ENCODE measurements around the gene GDF3.

Gene GDF3

GRCh38 chr12:7666595-7666994, 29.0 kb downstream of the GDF3 start:
- DNase-seq = no peak

DNA sequence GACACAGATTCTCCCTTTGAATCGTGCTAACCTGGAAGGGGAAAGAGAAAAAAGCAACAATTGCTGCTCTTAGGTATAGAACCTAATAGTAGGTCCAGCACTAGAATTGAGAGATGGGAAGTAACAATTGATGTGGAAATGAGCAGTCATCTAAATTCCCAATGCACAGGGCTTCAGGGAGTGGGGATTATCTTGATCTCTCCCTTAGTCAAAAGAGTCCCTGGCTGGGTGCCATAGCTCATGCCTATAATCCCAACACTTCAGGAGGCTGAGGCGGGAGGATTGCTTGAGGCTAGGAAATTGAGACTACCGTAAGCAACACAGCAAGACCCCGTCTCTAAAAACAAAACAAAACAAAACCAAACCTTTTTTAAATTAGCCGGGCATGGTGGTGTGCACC, 33.8 kb downstream of the GDF3 start:
- no peak for DNase-seq

GRCh38 chr12:7656121-7656520, 39.5 kb downstream of the GDF3 start:
- DNase-seq = no peak

GRCh38 chr12:7650091-7650490, 45.5 kb downstream of the GDF3 start:
- no peak for DNase-seq

- no peak for DNase-seq
Measured at GRCh38 chr12:7647071-7647470, 48.5 kb downstream of the GDF3 start.

- DNase-seq = no peak
Measured at GRCh38 chr12:7646178-7646475, 49.4 kb downstream of the GDF3 start.

DNA sequence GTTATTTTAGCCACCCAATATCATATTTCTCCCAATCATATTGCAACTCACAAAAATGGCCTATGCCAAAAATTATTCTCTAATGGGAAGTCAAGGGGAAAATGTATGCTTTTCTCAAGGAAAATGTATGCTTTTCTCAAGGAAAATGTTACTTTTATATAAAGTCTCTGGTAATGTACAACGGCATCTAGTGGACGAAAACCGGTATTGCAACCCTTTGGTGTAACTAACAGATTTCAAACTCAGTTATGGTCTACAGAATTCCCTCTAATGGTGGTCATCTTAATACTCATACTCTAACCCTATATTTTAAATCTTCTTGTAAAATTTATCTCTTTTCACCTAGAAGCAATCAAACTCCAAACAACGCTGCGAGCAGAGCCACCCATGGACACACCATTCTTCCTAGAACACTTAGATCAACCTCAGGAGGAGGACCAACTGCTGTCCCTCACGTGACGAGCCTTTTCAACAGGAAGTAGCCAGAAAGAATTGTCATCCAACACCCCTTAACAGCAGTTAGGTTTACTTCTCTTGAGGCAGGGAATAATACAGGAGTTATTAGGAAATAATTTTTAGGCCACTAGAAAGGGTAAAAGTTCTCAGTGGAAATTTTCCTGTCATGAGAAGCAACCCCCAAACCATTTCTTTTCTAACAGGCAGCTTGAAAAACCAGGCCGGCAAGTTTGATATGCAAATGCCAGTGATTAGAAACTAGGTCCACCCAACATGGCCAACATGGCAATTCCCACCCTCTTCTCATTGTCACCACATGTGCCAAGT, 50.0 kb downstream of the GDF3 start:
- DNase-seq = peak in 1 of 2 donors; percentile 56

DNA sequence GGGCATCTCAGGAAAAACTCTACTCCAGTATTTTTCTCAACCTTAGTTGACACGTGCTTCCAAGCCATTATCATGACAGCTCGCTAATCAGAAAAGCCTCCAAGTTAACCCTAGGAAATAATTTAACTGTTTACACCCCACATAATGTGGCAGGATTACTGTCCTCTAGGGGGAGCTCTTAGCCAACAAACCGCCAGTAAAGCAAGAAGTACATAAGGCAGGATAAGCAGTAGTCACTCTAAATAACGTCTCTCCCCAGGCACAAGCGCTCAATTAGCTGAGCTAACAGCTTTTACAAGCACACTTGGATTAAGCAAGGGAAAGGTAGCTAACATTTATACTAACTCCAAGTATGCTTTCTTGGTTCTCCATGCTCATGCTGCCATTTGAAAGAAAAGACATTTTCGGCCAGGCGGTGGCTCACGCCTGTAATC, 52.7 kb downstream of the GDF3 start:
- DNase-seq = peak; percentile 7 to 47

GRCh38 chr12:7642287-7642686, 53.3 kb downstream of the GDF3 start:
- DNase-seq = no peak

DNA sequence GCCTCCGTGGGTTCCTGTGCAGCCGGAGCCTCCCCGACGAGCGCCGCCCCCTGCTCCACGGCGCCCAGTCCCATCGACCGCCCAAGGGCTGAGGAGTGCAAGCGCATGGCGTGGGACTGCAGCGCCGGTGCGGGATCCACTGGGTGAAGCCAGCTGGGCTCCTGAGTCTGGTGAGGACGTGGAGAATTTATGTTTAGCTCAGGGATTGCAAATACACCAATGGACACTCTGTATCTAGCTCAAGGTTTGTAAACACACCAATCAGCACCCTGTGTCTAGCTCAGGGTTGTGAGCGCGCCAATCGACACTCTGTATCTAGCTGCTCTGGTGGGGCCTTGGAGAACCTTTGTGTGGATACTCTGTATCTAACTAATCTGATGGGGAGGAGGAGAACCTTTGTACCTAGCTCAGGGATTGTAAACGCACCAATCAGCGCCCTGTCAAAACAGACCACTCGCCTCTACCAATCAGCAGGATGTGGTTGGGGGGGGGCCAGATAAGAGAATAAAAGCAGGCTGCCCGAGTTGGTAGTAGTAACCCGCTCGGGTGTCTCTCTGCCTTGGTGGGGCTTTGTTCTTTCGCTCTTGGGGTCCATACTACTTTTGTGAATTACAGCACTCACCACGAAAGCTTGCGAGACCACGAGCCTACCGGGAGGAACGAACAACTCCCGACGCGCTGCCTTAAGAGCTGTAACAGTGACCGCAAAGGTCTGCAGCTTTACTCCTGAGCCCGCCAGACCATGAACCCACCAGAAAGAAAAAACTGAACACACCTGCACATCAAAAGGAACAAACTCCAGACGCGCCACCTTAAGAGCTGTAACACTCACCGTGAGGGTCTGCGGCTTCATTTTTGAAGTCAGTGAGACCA, 55.2 kb downstream of the GDF3 start:
- DNase-seq = peak; percentile 79 to 83

All from CD4-positive, alpha-beta T cell treated with Interferon alpha-2 for 1 hour (primary cell).